K562 (cell line): Measurements from ENCODE around the gene BCAS1. TPM values are rescaled to one million over a fixed set of nuclear protein-coding genes. Genes with fewer than 3 reads are reported as not detected.

Experiments used
- CCAR2 ChIP-seq: fragments of 200-400 bp; formaldehyde crosslinking; IDR thresholded peaks from 2 replicates; pipeline ENCODE4 v1.6.1; 2017; ENCODE audit warnings: mild to moderate bottlenecking, low read depth, low read length
- ELF4 ChIP-seq: fragments of 450-650 bp; formaldehyde crosslinking; IDR thresholded peaks from 2 replicates; pipeline ENCODE4 v1.4.0; 2022; ENCODE audit warnings: missing genetic modification characterization
- ELK3 ChIP-seq: fragments of 450-650 bp; formaldehyde crosslinking; IDR thresholded peaks from 2 replicates; pipeline ENCODE4 v1.4.0; 2020; ENCODE audit warnings: mild to moderate bottlenecking
- EWSR1 ChIP-seq: fragments of 450-650 bp; IDR thresholded peaks from 2 replicates; pipeline ENCODE4 v1.6.1; 2018; ENCODE audit warnings: borderline replicate concordance, mild to moderate bottlenecking, low read depth, moderate library complexity; ENCODE audit not compliant: partially characterized antibody
- GATAD2A ChIP-seq: fragments of 450-650 bp; IDR thresholded peaks from 2 replicates; pipeline ENCODE4 v1.6.1; 2017
- KLF16 ChIP-seq: IDR thresholded peaks from 2 replicates; pipeline ENCODE4 v1.6.1; 2016; ENCODE audit warnings: antibody characterized with exemption
- MAX ChIP-seq: sonication (generic); formaldehyde crosslinking; IDR thresholded peaks from 2 replicates; pipeline ENCODE4 v1.9.0; 2022; ENCODE audit warnings: mild to moderate bottlenecking, missing genetic modification reagents
- MED1 ChIP-seq: sonication (generic); formaldehyde crosslinking; IDR thresholded peaks from 2 replicates; pipeline ENCODE4 v1.8.1; 2023; ENCODE audit warnings: missing genetic modification reagents, borderline replicate concordance
- NR4A1 ChIP-seq, 2 experiments: fragments of 250-450 bp in 1 of 2; fragments of 450-650 bp in 1 of 2; sonication (Bioruptor Pico) in 1 of 2; IDR thresholded peaks; 2 replicates each; pipeline versions ENCODE4 v1.4.0 to v1.6.1; 2016 to 2020; ENCODE audit warnings: mild to moderate bottlenecking in 2 of 2, missing compliant biosample characterization in 1 of 2, missing genetic modification characterization in 1 of 2, moderate library complexity in 1 of 2
- PHF8 ChIP-seq: fragments of 200-600 bp; sonication (generic); IDR thresholded peaks from 2 replicates; pipeline ENCODE4 v1.6.1; 2012; ENCODE audit warnings: mixed run types, mild to moderate bottlenecking, inconsistent platforms, low read length, moderate library complexity, borderline replicate concordance
- PTBP1 ChIP-seq: fragments of 200-400 bp; formaldehyde crosslinking; IDR thresholded peaks from 2 replicates; pipeline ENCODE4 v1.6.1; 2017; ENCODE audit warnings: low read depth, low read length
- SPI1 ChIP-seq: IDR thresholded peaks from 2 replicates; pipeline ENCODE4 v1.6.1; 2011; ENCODE audit warnings: low read depth, low read length, control low read depth, borderline replicate concordance
- TCF15 ChIP-seq: fragments of 250-450 bp; sonication (Bioruptor Pico); IDR thresholded peaks from 2 replicates; pipeline ENCODE4 v1.8.0; 2022; ENCODE audit warnings: moderate library complexity, mild to moderate bottlenecking, inconsistent platforms
- TCF3 ChIP-seq: sonication (generic); formaldehyde crosslinking; IDR thresholded peaks from 2 replicates; pipeline ENCODE4 v1.4.0; 2020; ENCODE audit warnings: mild to moderate bottlenecking, missing genetic modification reagents
- TCF7L2 ChIP-seq: fragments of 150-350 bp; IDR thresholded peaks from 2 replicates; pipeline ENCODE4 v1.6.1; 2016; ENCODE audit warnings: low read depth, mild to moderate bottlenecking, low read length, moderate library complexity
- TFAM ChIP-seq: fragments of 250-450 bp; sonication (Bioruptor Pico); conservative IDR thresholded peaks from 2 replicates; pipeline ENCODE4 v1.5.0; 2021; ENCODE audit warnings: mild to moderate bottlenecking, moderate library complexity
- TFAP4 ChIP-seq: sonication (generic); formaldehyde crosslinking; IDR thresholded peaks from 2 replicates; pipeline ENCODE4 v1.8.0; 2022; ENCODE audit warnings: missing genetic modification reagents, mild to moderate bottlenecking, moderate library complexity, borderline replicate concordance
- THRAP3 ChIP-seq: fragments of 450-650 bp; IDR thresholded peaks from 2 replicates; pipeline ENCODE4 v1.6.1; 2016; ENCODE audit warnings: mild to moderate bottlenecking, inconsistent platforms, borderline replicate concordance
- U2AF1 ChIP-seq: fragments of 200-400 bp; formaldehyde crosslinking; optimal IDR thresholded peaks from 2 replicates; pipeline ENCODE3; 2017; ENCODE audit warnings: mild to moderate bottlenecking, low read depth, low read length, moderate library complexity
- XRCC4 ChIP-seq: IDR thresholded peaks from one replicate; pipeline ENCODE4 v1.6.1; 2011; ENCODE audit not compliant: insufficient read depth, insufficient read length; ENCODE audit errors: extremely low read depth
- YY1 ChIP-seq, 3 experiments: IDR thresholded peaks; 2 replicates each; pipeline ENCODE4 v1.6.1; 2011; ENCODE audit warnings: low read length in 2 of 3, mild to moderate bottlenecking in 2 of 3, moderate library complexity in 2 of 3, borderline replicate concordance in 1 of 3, control low read depth in 1 of 3, low read depth in 1 of 3; ENCODE audit not compliant: insufficient read depth in 3 of 3, insufficient replicate concordance in 2 of 3, control insufficient read depth in 1 of 3, insufficient read length in 1 of 3; ENCODE audit errors: extremely low read depth in 1 of 3
- ZFX ChIP-seq: sonication (generic); formaldehyde crosslinking; IDR thresholded peaks from 2 replicates; pipeline ENCODE4 v1.8.0; 2022; ENCODE audit warnings: mild to moderate bottlenecking, missing genetic modification reagents, moderate library complexity
- ZNF174 ChIP-seq: fragments of 250-450 bp; sonication (Bioruptor Pico); IDR thresholded peaks from 2 replicates; pipeline ENCODE4 v1.4.0; 2020; ENCODE audit warnings: mild to moderate bottlenecking
- ZNF449 ChIP-seq: fragments of 250-450 bp; sonication (Bioruptor Pico); IDR thresholded peaks from 2 replicates; pipeline ENCODE4 v1.8.0; 2022; ENCODE audit warnings: moderate library complexity, mild to moderate bottlenecking, inconsistent platforms
- polyA plus RNA-seq, 8 experiments: library from polyadenylated mRNA; depleted of rRNA in 4 of 8; stranded (reverse) in 5 of 8; unstranded in 3 of 8; fragments of >200 nt; fragmentation: Nextera tagmentation in 2 of 8; fragmentation: Illumina TruSeq in 1 of 8; extraction: Ambion mirVana in 2 of 8; extraction: Trizol in 1 of 8; gene quantifications; 2 replicates each; pipeline versions ENCODE4 v1.2.1 to v1.2.3, GENCODE V29; 2011 to 2014; ENCODE audit warnings: inconsistent platforms in 1 of 8, missing spikeins in 1 of 8
- total RNA-seq, 7 experiments: library from RNA; depleted of rRNA in 6 of 7; stranded (reverse); fragments of >200 nt in 6 of 7; fragmentation: Illumina TruSeq in 2 of 7; extraction: Trizol in 2 of 7; gene quantifications; 2 replicates each; pipeline versions ENCODE4 v1.2.1 to v1.2.3, GENCODE V29; 2011 to 2021; ENCODE audit warnings: low replicate concordance in 1 of 7

Gene BCAS1
- total and polyA plus RNA-seq, 9 of the 15 experiments (the other 6 are each of a cell fraction or from before 2014, with no cell fraction given), result 0.18 to 2.3 (median 0.93) TPM

GRCh38 chr20:54065601-54066038, 4.8 kb downstream of the BCAS1 start (continued):
- no peak for TF ChIP-seq TCF7L2
- no peak for TF ChIP-seq NR4A1 (CRISPR knock-in tag; IDR thresholded peaks at IDR 0.05)
- TF ChIP-seq NR4A1 (tag; IDR thresholded peaks at IDR 0.05), result no peak
- peak; percentile 70 for TF ChIP-seq EWSR1
- no peak for TF ChIP-seq TFAM (CRISPR knock-in tag)
- no peak for TF ChIP-seq CCAR2
- no peak for TF ChIP-seq PTBP1
- peak; percentile 62; the same call in 1 of the 2 replicates for TF ChIP-seq GATAD2A
- TF ChIP-seq TFAP4, result peak; percentile 77
- no peak for TF ChIP-seq TCF15
- no peak for TF ChIP-seq XRCC4
- TF ChIP-seq TCF3 (CRISPR knock-in tag), result peak; percentile 96
- TF ChIP-seq ELK3 (CRISPR knock-in tag), result no peak
- peak; percentile 60 for TF ChIP-seq MAX (CRISPR knock-in tag)
- TF ChIP-seq ZFX (CRISPR knock-in tag), result peak; percentile 18; the same call in 1 of the 2 replicates
- TF ChIP-seq PHF8, result no peak
- TF ChIP-seq ZNF449 (CRISPR knock-in tag), result no peak
- TF ChIP-seq KLF16, result peak; percentile 86
- TF ChIP-seq MED1 (CRISPR knock-in tag), result no peak
- no peak for TF ChIP-seq YY1 (IDR thresholded peaks at IDR 0.05; ENCODE audit: borderline replicate concordance in 1 of 3, control insufficient read depth in 1 of 3, extremely low read depth in 1 of 3, insufficient read depth in 3 of 3, insufficient read length in 1 of 3, insufficient replicate concordance in 2 of 3, low read depth in 1 of 3, low read length in 2 of 3)
- no peak for TF ChIP-seq ZNF174 (CRISPR knock-in tag)
- no peak for TF ChIP-seq U2AF1
- no peak for TF ChIP-seq THRAP3
- TF ChIP-seq ELF4, result 0 out of 2 replicates have a peak, but pooled peaks have one; percentile 40
- no peak for TF ChIP-seq SPI1
